GM12873 (cell line): ENCODE measurements around the gene C12orf75.

Source experiments
- CTCF ChIP-seq: IDR thresholded peaks from 2 replicates; pipeline ENCODE4 v1.5.1; 2012; ENCODE audit warnings: low read depth, mild to moderate bottlenecking, moderate library complexity, low read length, control low read depth; ENCODE audit not compliant: insufficient read depth; ENCODE audit errors: missing control alignments

The C12orf75 gene

GRCh38 chr12:105418821-105419291, 88.4 kb downstream of the C12orf75 start:
- no peak for TF ChIP-seq CTCF

- TF ChIP-seq CTCF = no peak
Observed at GRCh38 chr12:105419606-105420005, 89.1 kb downstream of the C12orf75 start.

GRCh38 chr12:105420046-105420445, 89.6 kb downstream of the C12orf75 start:
- no peak for TF ChIP-seq CTCF

- peak; percentile 85 for TF ChIP-seq CTCF
Observed at GRCh38 chr12:105420659-105421240, 90.3 kb downstream of the C12orf75 start.
